HEK293 (cell line): ENCODE data around the gene PCDHA11.

ENCODE experiments used
- CTCF ChIA-PET: fragments of 350-600 bp; formaldehyde crosslinking; extraction: SDS; loops from one replicate; lab custom pipeline; 2021; ENCODE audit warnings: antibody characterized with exemption; lab: Yijun Ruan, JAX
- POLR2A ChIA-PET: fragments of 300-600 bp; formaldehyde crosslinking; extraction: SDS; loops from one replicate; lab custom pipeline; 2020; ENCODE audit warnings: antibody characterized with exemption, inconsistent platforms; lab: Yijun Ruan, JAX
- H3K27ac ChIP-seq: fragments of 200-500 bp; sonication (Bioruptor generic); 2 replicates; pipeline ENCODE4 v1.5.1; 2014; ENCODE audit warnings: low read depth, low read length, control low read depth, inconsistent platforms; ENCODE audit errors: extremely low read depth
- H3K36me3 ChIP-seq, 2 experiments: fragments of 200-500 bp in 1 of 2; sonication (Bioruptor generic) in 1 of 2; 1 replicate in 1 of 2; 2 replicates in 1 of 2; pipeline ENCODE4 v1.5.1; 2014 to 2017; ENCODE audit warnings: inconsistent platforms in 2 of 2, low read length in 2 of 2; ENCODE audit not compliant: control insufficient read depth in 2 of 2, insufficient read depth in 1 of 2
- H3K4me1 ChIP-seq: fragments of 200-500 bp; sonication (Bioruptor generic); 2 replicates; pipeline ENCODE4 v1.5.1; 2014; ENCODE audit warnings: mild to moderate bottlenecking, low read length, inconsistent platforms; ENCODE audit not compliant: control insufficient read depth, insufficient read depth
- H3K4me3 ChIP-seq: 2 replicates; pipeline ENCODE4 v1.5.1; 2011; ENCODE audit warnings: low read depth, mild to moderate bottlenecking, control low read depth, low read length, moderate library complexity
- H3K9me3 ChIP-seq: fragments of 200-500 bp; sonication (Bioruptor generic); 2 replicates; pipeline ENCODE4 v1.5.1; 2014; ENCODE audit warnings: low read depth, low read length, inconsistent platforms; ENCODE audit not compliant: control insufficient read depth, insufficient read depth
- KLF1 ChIP-seq: fragments of 450-650 bp; formaldehyde crosslinking; IDR thresholded peaks from 2 replicates; pipeline ENCODE4 v1.5.1; 2016; ENCODE audit warnings: missing biosample characterization, missing genetic modification characterization
- PRDM1 ChIP-seq: fragments of 450-650 bp; formaldehyde crosslinking; IDR thresholded peaks from 2 replicates; pipeline ENCODE4; 2016; ENCODE audit warnings: missing biosample characterization, missing genetic modification characterization
- ZBTB7A ChIP-seq: fragments of 450-650 bp; formaldehyde crosslinking; IDR thresholded peaks from 2 replicates; pipeline ENCODE4 v1.5.1; 2016; ENCODE audit warnings: low read depth, missing biosample characterization, missing genetic modification characterization
- ZEB2 ChIP-seq: fragments of 450-650 bp; formaldehyde crosslinking; IDR thresholded peaks from 2 replicates; pipeline ENCODE4 v1.5.1; 2016; ENCODE audit warnings: missing biosample characterization, missing genetic modification characterization
- ZNF114 ChIP-seq: fragments of 450-650 bp; formaldehyde crosslinking; IDR thresholded peaks from 2 replicates; pipeline ENCODE4 v1.5.0; 2017; ENCODE audit warnings: missing biosample characterization, missing genetic modification characterization
- ZNF202 ChIP-seq: fragments of 450-650 bp; formaldehyde crosslinking; IDR thresholded peaks from 2 replicates; pipeline ENCODE4 v1.5.1; 2016; ENCODE audit warnings: missing biosample characterization, missing genetic modification characterization, borderline replicate concordance
- ZNF214 ChIP-seq: fragments of 450-650 bp; formaldehyde crosslinking; IDR thresholded peaks from 2 replicates; pipeline ENCODE4 v1.5.1; 2017; ENCODE audit warnings: missing biosample characterization, mild to moderate bottlenecking, missing genetic modification characterization, borderline replicate concordance
- ZNF555 ChIP-seq: fragments of 450-650 bp; formaldehyde crosslinking; conservative IDR thresholded peaks from 2 replicates; pipeline ENCODE4 v1.5.1; 2017; ENCODE audit warnings: missing biosample characterization, mild to moderate bottlenecking, missing genetic modification characterization, inconsistent platforms
- ZNF701 ChIP-seq: fragments of 450-650 bp; formaldehyde crosslinking; IDR thresholded peaks from 2 replicates; pipeline ENCODE4 v1.5.1; 2016; ENCODE audit warnings: missing biosample characterization, missing genetic modification characterization
- TF ChIP-seq, protein P1 (sequence below): fragments of 450-650 bp; formaldehyde crosslinking; IDR thresholded peaks from 2 replicates; pipeline ENCODE4 v1.5.1; 2016; ENCODE audit warnings: missing biosample characterization, missing genetic modification characterization
- TF ChIP-seq, protein P2 (sequence below): fragments of 450-650 bp; formaldehyde crosslinking; IDR thresholded peaks from 2 replicates; pipeline ENCODE4 v1.5.1; 2016; ENCODE audit warnings: missing biosample characterization, missing genetic modification characterization
- TF ChIP-seq, protein P3 (sequence below): fragments of 450-650 bp; formaldehyde crosslinking; IDR thresholded peaks from 2 replicates; pipeline ENCODE4; 2016; ENCODE audit warnings: missing biosample characterization, missing genetic modification characterization
- TF ChIP-seq, protein P4 (sequence below): fragments of 450-650 bp; formaldehyde crosslinking; IDR thresholded peaks from 2 replicates; pipeline ENCODE4 v1.5.1; 2016; ENCODE audit warnings: missing biosample characterization, missing genetic modification characterization
- TF ChIP-seq, protein P5 (sequence below): fragments of 450-650 bp; formaldehyde crosslinking; IDR thresholded peaks from 2 replicates; pipeline ENCODE4 v1.5.1; 2016; ENCODE audit warnings: missing biosample characterization, missing genetic modification characterization
- TF ChIP-seq, protein P6 (sequence below): fragments of 450-650 bp; formaldehyde crosslinking; IDR thresholded peaks from 2 replicates; pipeline ENCODE4 v1.5.0; 2017; ENCODE audit warnings: missing biosample characterization, missing genetic modification characterization, borderline replicate concordance
- TF ChIP-seq, protein P7 (sequence below): fragments of 450-650 bp; formaldehyde crosslinking; IDR thresholded peaks from 2 replicates; pipeline ENCODE4 v1.5.1; 2016; ENCODE audit warnings: missing biosample characterization, missing genetic modification characterization

Gene PCDHA11

DNA sequence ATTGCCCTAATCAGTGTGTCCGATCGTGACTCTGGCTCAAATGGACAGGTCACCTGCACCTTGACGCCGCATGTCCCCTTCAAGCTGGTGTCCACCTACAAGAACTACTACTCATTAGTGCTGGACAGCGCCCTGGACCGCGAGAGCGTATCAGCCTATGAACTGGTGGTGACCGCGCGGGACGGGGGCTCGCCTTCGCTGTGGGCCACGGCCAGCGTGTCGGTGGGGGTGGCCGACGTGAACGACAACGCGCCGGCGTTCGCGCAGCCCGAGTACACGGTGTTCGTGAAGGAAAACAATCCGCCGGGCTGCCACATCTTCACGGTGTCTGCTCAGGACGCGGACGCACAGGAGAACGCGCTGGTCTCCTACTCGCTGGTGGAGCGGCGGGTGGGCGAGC, 14.6 kb downstream of the PCDHA11 start:
- POLR2A ChIA-PET: no interaction called here
- TF ChIP-seq PRDM1 (tag by site-specific recombination): no peak
- TF ChIP-seq, protein P1, sequence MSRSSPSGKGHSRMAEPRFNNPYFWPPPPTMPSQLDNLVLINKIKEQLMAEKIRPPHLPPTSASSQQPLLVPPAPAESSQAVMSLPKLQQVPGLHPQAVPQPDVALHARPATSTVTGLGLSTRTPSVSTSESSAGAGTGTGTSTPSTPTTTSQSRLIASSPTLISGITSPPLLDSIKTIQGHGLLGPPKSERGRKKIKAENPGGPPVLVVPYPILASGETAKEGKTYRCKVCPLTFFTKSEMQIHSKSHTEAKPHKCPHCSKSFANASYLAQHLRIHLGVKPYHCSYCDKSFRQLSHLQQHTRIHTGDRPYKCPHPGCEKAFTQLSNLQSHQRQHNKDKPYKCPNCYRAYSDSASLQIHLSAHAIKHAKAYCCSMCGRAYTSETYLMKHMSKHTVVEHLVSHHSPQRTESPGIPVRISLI: no peak
- TF ChIP-seq, protein P2, sequence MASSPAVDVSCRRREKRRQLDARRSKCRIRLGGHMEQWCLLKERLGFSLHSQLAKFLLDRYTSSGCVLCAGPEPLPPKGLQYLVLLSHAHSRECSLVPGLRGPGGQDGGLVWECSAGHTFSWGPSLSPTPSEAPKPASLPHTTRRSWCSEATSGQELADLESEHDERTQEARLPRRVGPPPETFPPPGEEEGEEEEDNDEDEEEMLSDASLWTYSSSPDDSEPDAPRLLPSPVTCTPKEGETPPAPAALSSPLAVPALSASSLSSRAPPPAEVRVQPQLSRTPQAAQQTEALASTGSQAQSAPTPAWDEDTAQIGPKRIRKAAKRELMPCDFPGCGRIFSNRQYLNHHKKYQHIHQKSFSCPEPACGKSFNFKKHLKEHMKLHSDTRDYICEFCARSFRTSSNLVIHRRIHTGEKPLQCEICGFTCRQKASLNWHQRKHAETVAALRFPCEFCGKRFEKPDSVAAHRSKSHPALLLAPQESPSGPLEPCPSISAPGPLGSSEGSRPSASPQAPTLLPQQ: no peak
- TF ChIP-seq, protein P3, sequence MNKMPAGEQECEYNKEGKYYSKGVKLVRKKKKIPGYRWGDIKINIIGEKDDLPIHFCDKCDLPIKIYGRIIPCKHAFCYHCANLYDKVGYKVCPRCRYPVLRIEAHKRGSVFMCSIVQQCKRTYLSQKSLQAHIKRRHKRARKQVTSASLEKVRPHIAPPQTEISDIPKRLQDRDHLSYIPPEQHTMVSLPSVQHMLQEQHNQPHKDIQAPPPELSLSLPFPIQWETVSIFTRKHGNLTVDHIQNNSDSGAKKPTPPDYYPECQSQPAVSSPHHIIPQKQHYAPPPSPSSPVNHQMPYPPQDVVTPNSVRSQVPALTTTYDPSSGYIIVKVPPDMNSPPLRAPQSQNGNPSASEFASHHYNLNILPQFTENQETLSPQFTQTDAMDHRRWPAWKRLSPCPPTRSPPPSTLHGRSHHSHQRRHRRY: no peak
- TF ChIP-seq, protein P4, sequence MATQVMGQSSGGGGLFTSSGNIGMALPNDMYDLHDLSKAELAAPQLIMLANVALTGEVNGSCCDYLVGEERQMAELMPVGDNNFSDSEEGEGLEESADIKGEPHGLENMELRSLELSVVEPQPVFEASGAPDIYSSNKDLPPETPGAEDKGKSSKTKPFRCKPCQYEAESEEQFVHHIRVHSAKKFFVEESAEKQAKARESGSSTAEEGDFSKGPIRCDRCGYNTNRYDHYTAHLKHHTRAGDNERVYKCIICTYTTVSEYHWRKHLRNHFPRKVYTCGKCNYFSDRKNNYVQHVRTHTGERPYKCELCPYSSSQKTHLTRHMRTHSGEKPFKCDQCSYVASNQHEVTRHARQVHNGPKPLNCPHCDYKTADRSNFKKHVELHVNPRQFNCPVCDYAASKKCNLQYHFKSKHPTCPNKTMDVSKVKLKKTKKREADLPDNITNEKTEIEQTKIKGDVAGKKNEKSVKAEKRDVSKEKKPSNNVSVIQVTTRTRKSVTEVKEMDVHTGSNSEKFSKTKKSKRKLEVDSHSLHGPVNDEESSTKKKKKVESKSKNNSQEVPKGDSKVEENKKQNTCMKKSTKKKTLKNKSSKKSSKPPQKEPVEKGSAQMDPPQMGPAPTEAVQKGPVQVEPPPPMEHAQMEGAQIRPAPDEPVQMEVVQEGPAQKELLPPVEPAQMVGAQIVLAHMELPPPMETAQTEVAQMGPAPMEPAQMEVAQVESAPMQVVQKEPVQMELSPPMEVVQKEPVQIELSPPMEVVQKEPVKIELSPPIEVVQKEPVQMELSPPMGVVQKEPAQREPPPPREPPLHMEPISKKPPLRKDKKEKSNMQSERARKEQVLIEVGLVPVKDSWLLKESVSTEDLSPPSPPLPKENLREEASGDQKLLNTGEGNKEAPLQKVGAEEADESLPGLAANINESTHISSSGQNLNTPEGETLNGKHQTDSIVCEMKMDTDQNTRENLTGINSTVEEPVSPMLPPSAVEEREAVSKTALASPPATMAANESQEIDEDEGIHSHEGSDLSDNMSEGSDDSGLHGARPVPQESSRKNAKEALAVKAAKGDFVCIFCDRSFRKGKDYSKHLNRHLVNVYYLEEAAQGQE (tag by site-specific recombination): no peak
- TF ChIP-seq, protein P5, sequence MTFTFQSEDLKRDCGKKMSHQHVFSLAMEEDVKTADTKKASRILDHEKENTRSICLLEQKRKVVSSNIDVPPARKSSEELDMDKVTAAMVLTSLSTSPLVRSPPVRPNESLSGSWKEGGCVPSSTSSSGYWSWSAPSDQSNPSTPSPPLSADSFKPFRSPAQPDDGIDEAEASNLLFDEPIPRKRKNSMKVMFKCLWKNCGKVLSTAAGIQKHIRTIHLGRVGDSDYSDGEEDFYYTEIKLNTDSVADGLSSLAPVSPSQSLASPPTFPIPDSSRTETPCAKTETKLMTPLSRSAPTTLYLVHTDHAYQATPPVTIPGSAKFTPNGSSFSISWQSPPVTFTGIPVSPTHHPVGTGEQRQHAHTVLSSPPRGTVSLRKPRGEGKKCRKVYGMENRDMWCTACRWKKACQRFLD: no peak
- TF ChIP-seq ZEB2 (tag by site-specific recombination): no peak
- TF ChIP-seq KLF1: no peak
- no peak for TF ChIP-seq ZNF114
- TF ChIP-seq ZBTB7A (tag by site-specific recombination): no peak
- no peak for TF ChIP-seq ZNF214 (tag by site-specific recombination)
- TF ChIP-seq ZNF555 (tag by site-specific recombination): no peak
- TF ChIP-seq, protein P6, sequence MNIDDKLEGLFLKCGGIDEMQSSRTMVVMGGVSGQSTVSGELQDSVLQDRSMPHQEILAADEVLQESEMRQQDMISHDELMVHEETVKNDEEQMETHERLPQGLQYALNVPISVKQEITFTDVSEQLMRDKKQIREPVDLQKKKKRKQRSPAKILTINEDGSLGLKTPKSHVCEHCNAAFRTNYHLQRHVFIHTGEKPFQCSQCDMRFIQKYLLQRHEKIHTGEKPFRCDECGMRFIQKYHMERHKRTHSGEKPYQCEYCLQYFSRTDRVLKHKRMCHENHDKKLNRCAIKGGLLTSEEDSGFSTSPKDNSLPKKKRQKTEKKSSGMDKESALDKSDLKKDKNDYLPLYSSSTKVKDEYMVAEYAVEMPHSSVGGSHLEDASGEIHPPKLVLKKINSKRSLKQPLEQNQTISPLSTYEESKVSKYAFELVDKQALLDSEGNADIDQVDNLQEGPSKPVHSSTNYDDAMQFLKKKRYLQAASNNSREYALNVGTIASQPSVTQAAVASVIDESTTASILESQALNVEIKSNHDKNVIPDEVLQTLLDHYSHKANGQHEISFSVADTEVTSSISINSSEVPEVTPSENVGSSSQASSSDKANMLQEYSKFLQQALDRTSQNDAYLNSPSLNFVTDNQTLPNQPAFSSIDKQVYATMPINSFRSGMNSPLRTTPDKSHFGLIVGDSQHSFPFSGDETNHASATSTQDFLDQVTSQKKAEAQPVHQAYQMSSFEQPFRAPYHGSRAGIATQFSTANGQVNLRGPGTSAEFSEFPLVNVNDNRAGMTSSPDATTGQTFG (tag by site-specific recombination): no peak
- TF ChIP-seq ZNF202 (tag by site-specific recombination): no peak
- TF ChIP-seq, protein P7, sequence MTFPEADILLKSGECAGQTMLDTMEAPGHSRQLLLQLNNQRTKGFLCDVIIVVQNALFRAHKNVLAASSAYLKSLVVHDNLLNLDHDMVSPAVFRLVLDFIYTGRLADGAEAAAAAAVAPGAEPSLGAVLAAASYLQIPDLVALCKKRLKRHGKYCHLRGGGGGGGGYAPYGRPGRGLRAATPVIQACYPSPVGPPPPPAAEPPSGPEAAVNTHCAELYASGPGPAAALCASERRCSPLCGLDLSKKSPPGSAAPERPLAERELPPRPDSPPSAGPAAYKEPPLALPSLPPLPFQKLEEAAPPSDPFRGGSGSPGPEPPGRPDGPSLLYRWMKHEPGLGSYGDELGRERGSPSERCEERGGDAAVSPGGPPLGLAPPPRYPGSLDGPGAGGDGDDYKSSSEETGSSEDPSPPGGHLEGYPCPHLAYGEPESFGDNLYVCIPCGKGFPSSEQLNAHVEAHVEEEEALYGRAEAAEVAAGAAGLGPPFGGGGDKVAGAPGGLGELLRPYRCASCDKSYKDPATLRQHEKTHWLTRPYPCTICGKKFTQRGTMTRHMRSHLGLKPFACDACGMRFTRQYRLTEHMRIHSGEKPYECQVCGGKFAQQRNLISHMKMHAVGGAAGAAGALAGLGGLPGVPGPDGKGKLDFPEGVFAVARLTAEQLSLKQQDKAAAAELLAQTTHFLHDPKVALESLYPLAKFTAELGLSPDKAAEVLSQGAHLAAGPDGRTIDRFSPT: no peak
- no peak for TF ChIP-seq ZNF701
- CTCF ChIA-PET: interaction anchor here (0.6 to 5.1 kb wide), 12 partner anchors 10 to 207 kb away, joined by 3 to 81 read pairs (median 8); partner anchors contain the start of gene PCDHAC1
- Histone ChIP-seq H3K9me3 (no peaks in the 10 kb centered on the region), H3K36me3 (no peaks in the 10 kb centered on the region), H3K27ac (no peak overlapping the region), H3K4me1 (no peaks in the 10 kb centered on the region), H3K4me3 (no peak overlapping the region)
